Progenitor cell of endocrine pancreas (in vitro differentiated cells): Measurements from ENCODE around the gene TBC1D2. TPM values are rescaled to one million over a fixed set of nuclear protein-coding genes. Genes with fewer than 3 reads are reported as not detected.

Source experiments
- DNase-seq: peaks from one replicate; pipeline ENCODE4 v3.0.0; 2021; ENCODE audit warnings: low spot score; ENCODE audit not compliant: unreplicated experiment
- H3K27ac Mint-ChIP-seq: 2 replicates; pipeline ENCODE4 v1.8.0; 2021; ENCODE audit warnings: mild to moderate bottlenecking, moderate library complexity, mixed read lengths
- H3K27me3 Mint-ChIP-seq: 2 replicates; pipeline ENCODE4 v1.8.0; 2021; ENCODE audit warnings: mixed read lengths
- H3K36me3 Mint-ChIP-seq: 2 replicates; pipeline ENCODE4 v1.8.0; 2022; ENCODE audit warnings: mixed read lengths; ENCODE audit not compliant: insufficient read depth
- H3K4me1 Mint-ChIP-seq: 2 replicates; pipeline ENCODE4 v1.8.0; 2021; ENCODE audit warnings: low read depth, mixed read lengths
- H3K4me3 Mint-ChIP-seq: 2 replicates; pipeline ENCODE4 v1.8.0; 2021; ENCODE audit warnings: low read depth, mild to moderate bottlenecking, moderate library complexity, mixed read lengths
- H3K9me3 Mint-ChIP-seq: 2 replicates; pipeline ENCODE4 v1.8.0; 2021; ENCODE audit warnings: low read depth, mixed read lengths
- total RNA-seq: library from RNA; stranded (reverse); gene quantifications from 2 replicates; pipeline ENCODE4 v1.2.1, GENCODE V29; 2021
- TF ChIP-seq, protein P1 (sequence below): fragments of 200-600 bp; sonication (generic); IDR thresholded peaks from one replicate; pipeline ENCODE4 v1.5.0; 2021; ENCODE audit warnings: antibody characterized with exemption, mild to moderate bottlenecking; ENCODE audit not compliant: unreplicated experiment

The TBC1D2 gene
- total RNA-seq, 1 donor from 2014 or later = 8.5 TPM

- no peaks in the 10 kb centered on the region for H3K9me3 Mint-ChIP-seq
- no peak overlapping the region for H3K27ac Mint-ChIP-seq
- H3K36me3 Mint-ChIP-seq = no peaks in the 10 kb centered on the region
- no peak for DNase-seq
- H3K27me3 Mint-ChIP-seq = peaks cover 7% of the 10 kb centered on the region
- H3K4me1 Mint-ChIP-seq = no peaks in the 10 kb centered on the region
- TF ChIP-seq, protein P1, sequence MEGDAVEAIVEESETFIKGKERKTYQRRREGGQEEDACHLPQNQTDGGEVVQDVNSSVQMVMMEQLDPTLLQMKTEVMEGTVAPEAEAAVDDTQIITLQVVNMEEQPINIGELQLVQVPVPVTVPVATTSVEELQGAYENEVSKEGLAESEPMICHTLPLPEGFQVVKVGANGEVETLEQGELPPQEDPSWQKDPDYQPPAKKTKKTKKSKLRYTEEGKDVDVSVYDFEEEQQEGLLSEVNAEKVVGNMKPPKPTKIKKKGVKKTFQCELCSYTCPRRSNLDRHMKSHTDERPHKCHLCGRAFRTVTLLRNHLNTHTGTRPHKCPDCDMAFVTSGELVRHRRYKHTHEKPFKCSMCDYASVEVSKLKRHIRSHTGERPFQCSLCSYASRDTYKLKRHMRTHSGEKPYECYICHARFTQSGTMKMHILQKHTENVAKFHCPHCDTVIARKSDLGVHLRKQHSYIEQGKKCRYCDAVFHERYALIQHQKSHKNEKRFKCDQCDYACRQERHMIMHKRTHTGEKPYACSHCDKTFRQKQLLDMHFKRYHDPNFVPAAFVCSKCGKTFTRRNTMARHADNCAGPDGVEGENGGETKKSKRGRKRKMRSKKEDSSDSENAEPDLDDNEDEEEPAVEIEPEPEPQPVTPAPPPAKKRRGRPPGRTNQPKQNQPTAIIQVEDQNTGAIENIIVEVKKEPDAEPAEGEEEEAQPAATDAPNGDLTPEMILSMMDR = no peak
- no peak overlapping the region for H3K4me3 Mint-ChIP-seq
Measured at GRCh38 chr9:98290411-98290810, 35.0 kb upstream of the TBC1D2 start.

DNA sequence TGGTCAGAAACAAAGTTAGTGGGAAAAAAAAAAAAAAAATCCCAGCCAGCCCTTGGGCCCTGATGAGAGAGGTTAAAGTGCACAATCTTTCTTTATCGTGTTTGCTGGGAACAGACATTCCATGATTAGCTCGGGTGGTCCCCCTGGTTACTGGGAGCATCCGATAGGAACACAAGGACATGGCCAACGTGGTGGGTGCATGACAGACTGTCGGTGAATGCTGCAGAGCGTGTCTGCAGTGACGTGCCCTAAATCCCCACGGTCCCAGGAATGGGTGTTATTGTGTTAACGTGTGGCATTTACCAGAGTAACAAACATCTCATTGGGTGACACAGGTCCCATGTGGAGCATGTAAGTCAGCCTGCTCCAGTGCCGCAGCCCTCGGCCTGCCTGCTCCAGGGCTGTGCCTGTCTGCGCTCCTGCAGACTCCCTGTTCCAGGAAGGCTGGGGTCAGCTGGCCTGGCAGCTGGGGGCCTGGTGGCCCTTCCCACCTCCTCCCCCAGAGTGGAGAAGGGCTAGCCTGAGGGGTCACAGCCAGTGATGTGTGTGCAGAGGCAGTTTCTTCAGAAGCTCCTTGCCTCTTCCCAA lies 34.3 kb upstream of the TBC1D2 start:
- Mint-ChIP-seq H3K4me1 (no peaks in the 10 kb centered on the region), H3K27me3 (peaks cover 7% of the 10 kb centered on the region), H3K4me3 (no peak overlapping the region), H3K9me3 (no peaks in the 10 kb centered on the region), H3K27ac (no peak overlapping the region), H3K36me3 (no peaks in the 10 kb centered on the region)
- no peak for DNase-seq
- TF ChIP-seq, protein P1 = no peak

DNA sequence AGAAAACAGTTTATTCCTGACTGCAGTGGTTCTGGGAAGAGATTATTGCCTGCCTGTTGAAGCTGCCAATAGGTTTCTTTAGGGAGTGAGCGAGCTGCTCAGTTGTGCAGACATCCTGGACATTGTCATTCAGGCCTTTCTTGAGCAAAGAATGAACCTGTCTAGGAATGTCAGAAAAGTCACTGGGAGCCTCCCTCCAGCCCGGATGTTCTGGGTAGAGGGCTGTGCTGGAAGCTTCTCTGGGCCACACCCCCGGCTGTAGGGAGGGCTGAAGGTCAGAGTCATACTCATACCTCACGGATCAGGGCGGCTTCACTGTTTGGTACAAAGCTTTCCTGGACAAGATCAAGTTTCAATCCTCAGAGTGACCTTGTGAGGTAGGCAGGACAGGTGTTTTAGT lies 33.4 kb upstream of the TBC1D2 start:
- no peaks in the 10 kb centered on the region for H3K36me3 Mint-ChIP-seq
- no peaks in the 10 kb centered on the region for H3K4me1 Mint-ChIP-seq
- no peak overlapping the region for H3K4me3 Mint-ChIP-seq
- TF ChIP-seq, protein P1 = no peak
- H3K9me3 Mint-ChIP-seq = no peaks in the 10 kb centered on the region
- H3K27me3 Mint-ChIP-seq = peaks cover 7% of the 10 kb centered on the region
- no peak overlapping the region for H3K27ac Mint-ChIP-seq
- DNase-seq = no peak

GRCh38 chr9:98287384-98287783 lies 31.9 kb upstream of the TBC1D2 start:
- no peak for DNase-seq
- no peak overlapping the region for H3K4me3 Mint-ChIP-seq
- no peak overlapping the region for H3K27ac Mint-ChIP-seq
- TF ChIP-seq, protein P1 = no peak
- no peaks in the 10 kb centered on the region for H3K36me3 Mint-ChIP-seq
- no peaks in the 10 kb centered on the region for H3K9me3 Mint-ChIP-seq
- peaks cover 12% of the 10 kb centered on the region for H3K27me3 Mint-ChIP-seq
- no peaks in the 10 kb centered on the region for H3K4me1 Mint-ChIP-seq

DNA sequence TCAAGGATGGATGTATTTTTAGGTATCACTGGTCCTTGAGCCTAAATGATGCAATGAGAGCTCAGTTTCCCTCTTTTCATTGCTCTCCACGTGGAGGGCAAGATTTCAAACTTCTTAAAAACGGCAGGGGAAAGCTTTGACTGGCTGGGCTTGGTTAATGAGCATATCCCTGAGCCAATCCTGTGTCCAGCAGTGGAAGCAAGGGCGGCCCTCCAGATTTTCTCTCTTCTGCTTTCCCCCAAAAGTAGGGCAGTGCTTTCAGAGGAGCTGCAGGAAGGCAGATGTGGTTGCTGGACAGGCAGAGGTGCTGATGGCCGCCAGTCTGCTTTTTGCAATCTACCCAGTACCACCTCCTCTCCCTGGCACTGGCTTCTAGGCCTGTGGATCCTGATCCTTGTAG lies 30.0 kb upstream of the TBC1D2 start:
- H3K4me1 Mint-ChIP-seq = peaks cover 10% of the 10 kb centered on the region
- H3K27ac Mint-ChIP-seq = no peak overlapping the region
- TF ChIP-seq, protein P1 = no peak
- no peaks in the 10 kb centered on the region for H3K36me3 Mint-ChIP-seq
- H3K27me3 Mint-ChIP-seq = peaks cover 17% of the 10 kb centered on the region
- H3K9me3 Mint-ChIP-seq = no peaks in the 10 kb centered on the region
- DNase-seq = no peak
- H3K4me3 Mint-ChIP-seq = no peak overlapping the region
